BLaER1 treated with 17β-estradiol and CSF1 and Interleukin-3, amounts not matched to agents 10 nM and 100 nM (cell line): ENCODE data around the gene GPR18.

Experiments used
- H3K27ac ChIP-seq, 11 experiments: shearing (Covaris generic); formaldehyde crosslinking; 2 replicates each; pipeline ENCODE4 v1.8.1; 2022
- H3K27me3 ChIP-seq, 11 experiments: shearing (Covaris generic); formaldehyde crosslinking; 2 replicates each; pipeline ENCODE4 v1.8.1; 2022
- H3K36me3 ChIP-seq, 11 experiments: shearing (Covaris generic); formaldehyde crosslinking; 2 replicates each; pipeline ENCODE4 v1.8.1; 2022
- H3K4me1 ChIP-seq, 10 experiments: shearing (Covaris generic); formaldehyde crosslinking; 2 replicates each; pipeline ENCODE4 v1.8.1; 2022
- H3K4me2 ChIP-seq, 11 experiments: shearing (Covaris generic); formaldehyde crosslinking; 2 replicates each; pipeline ENCODE4 v1.8.1; 2022
- H3K4me3 ChIP-seq, 10 experiments: shearing (Covaris generic); formaldehyde crosslinking; 2 replicates each; pipeline ENCODE4 v1.8.1; 2022
- H3K9ac ChIP-seq, 11 experiments: shearing (Covaris generic); formaldehyde crosslinking; 2 replicates each; pipeline ENCODE4 v1.8.1; 2022
- H3K9me3 ChIP-seq, 11 experiments: shearing (Covaris generic); formaldehyde crosslinking; replicated peaks in 1 of 11; 2 replicates each; pipeline ENCODE4 v1.8.1; 2022
- H4K20me1 ChIP-seq, 11 experiments: shearing (Covaris generic); formaldehyde crosslinking; 2 replicates each; pipeline ENCODE4 v1.8.1; 2022
- Cebpa-rat ChIP-seq, 11 experiments: shearing (Covaris generic); IDR thresholded peaks; 2 replicates each; pipeline ENCODE4 v1.8.1; 2022

Gene GPR18

DNA sequence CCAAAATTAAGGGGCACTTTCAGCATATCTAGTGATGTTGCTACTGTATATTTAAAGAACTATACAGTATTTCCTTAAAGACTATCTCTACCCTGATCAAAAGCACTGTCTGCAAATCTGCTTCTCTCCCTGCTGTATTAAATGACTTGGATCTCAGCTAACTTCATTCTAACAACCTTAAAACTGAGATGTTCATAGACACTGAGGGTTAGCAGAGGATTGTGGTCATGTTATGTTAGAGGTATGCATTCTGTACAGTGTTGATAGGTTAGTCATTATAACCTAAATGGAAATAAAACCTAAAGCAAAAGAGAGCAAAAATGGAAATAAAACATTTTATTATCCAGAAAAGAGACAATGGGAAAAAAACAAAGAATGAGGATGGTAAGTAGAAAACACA is 39.2 kb upstream of the GPR18 start:
- Histone ChIP-seq H3K36me3 (peaks cover 11 to 55% (median 28%) of the 10 kb centered on the region in 11 experiments; a peak in 19 of 22 replicates), H3K9me3 (no peaks in the 10 kb centered on the region), H3K9ac (peak overlapping the region in 2 of 11 experiments; percentile 43 to 45; a peak in 2 of 22 replicates), H3K4me2 (peak overlapping the region in 4 of 11 experiments; percentile 49 to 83 (median 72); a peak in 8 of 22 replicates), H3K4me1 (peaks cover 0 to 91% (median 32%) of the 10 kb centered on the region in 10 experiments; a peak in 16 of 20 replicates), H3K27ac (peak overlapping the region in 2 of 11 experiments; percentile 49 to 67; a peak in 3 of 22 replicates), H3K4me3 (no peak overlapping the region), H3K27me3 (no peaks in the 10 kb centered on the region), H4K20me1 (peaks cover 0 to 41% (median 0%) of the 10 kb centered on the region in 11 experiments; a peak in 6 of 22 replicates)
- TF ChIP-seq Cebpa-rat (IDR thresholded peaks at IDR 0.05), result no peak

DNA sequence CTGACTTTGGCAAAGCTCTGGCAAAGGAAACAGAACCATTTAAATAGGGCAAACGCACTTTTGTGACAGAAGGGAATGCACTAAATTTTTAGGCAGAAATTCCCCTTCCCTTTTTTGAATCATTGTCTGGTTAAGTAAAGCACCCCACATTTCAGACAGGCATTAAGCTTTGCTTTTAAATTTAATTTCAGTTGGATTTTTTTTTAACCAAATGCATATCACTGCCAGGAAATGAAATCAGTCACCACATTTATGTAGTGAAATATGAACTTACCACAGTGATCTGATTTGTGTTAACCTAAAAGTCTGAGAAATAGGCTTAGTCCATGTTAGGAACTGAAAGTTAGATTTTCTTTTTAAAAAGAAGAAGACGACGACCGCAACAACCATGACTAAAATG is 38.2 kb upstream of the GPR18 start:
- H3K27me3 ChIP-seq, result no peaks in the 10 kb centered on the region
- H3K4me1 ChIP-seq, result peaks cover 0 to 82% (median 28%) of the 10 kb centered on the region in 10 experiments; a peak in 16 of 20 replicates
- H3K36me3 ChIP-seq, result peaks cover 11 to 61% (median 29%) of the 10 kb centered on the region in 11 experiments; a peak in 19 of 22 replicates
- TF ChIP-seq Cebpa-rat (IDR thresholded peaks at IDR 0.05), result no peak
- no peaks in the 10 kb centered on the region for H3K9me3 ChIP-seq
- peaks cover 0 to 32% (median 0%) of the 10 kb centered on the region in 11 experiments; a peak in 5 of 22 replicates for H4K20me1 ChIP-seq
- H3K9ac ChIP-seq, result peak overlapping the region in 4 of 11 experiments; percentile 26 to 46 (median 40); a peak in 7 of 22 replicates
- peak overlapping the region in 6 of 11 experiments; percentile 10 to 67 (median 44); a peak in 9 of 22 replicates for H3K27ac ChIP-seq
- peak overlapping the region in 1 of 10 experiments; percentile 11; a peak in 1 of 20 replicates for H3K4me3 ChIP-seq
- H3K4me2 ChIP-seq, result peak overlapping the region in 6 of 11 experiments; percentile 18 to 83 (median 60); a peak in 10 of 22 replicates

DNA sequence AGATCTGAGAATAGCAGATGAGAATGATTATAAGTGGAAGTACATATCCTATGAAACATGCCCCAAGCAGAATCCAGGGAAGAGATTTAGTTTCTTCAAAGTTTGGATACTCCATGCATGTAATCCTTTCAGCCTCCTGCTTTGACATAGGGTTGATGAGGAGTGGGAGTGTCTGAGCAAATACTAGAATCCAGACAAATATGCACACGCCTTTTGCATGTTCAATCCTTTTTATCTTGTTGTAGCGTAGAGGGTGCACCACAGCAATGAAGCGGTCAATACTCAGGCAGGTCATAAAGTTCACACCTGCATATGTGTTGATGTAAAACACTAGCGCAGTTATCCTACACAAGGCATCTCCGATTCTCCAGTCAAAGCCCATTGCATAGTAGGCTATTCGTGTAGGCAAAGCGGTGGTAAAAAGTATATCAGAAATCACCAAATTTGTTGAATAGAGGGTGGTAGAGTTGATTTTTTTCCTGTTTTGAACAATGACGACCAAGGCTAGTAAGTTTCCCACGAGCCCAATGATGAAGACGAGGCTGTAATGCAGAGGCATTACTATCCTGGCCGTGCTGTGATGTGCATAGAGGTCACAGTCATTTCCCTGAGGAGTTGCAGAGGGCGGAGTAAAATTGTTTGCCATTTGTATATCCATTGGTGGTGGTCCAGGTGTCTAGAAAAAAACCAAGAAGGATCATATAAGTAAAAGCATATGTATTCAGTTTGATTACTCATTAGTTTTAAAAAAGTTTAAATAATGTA is 37.5 kb upstream of the GPR18 start:
- H3K27me3 ChIP-seq, result no peaks in the 10 kb centered on the region
- TF ChIP-seq Cebpa-rat (IDR thresholded peaks at IDR 0.05), result no peak
- H3K4me3 ChIP-seq, result no peak overlapping the region
- H3K4me2 ChIP-seq, result peak overlapping the region in 9 of 11 experiments; percentile 2 to 83 (median 49); a peak in 12 of 22 replicates
- H3K9ac ChIP-seq, result no peak overlapping the region
- H3K9me3 ChIP-seq, result no peaks in the 10 kb centered on the region
- peaks cover 0 to 79% (median 26%) of the 10 kb centered on the region in 10 experiments; a peak in 16 of 20 replicates for H3K4me1 ChIP-seq
- H3K36me3 ChIP-seq, result peaks cover 17 to 62% (median 29%) of the 10 kb centered on the region in 11 experiments; a peak in 20 of 22 replicates
- H4K20me1 ChIP-seq, result peaks cover 0 to 24% (median 0%) of the 10 kb centered on the region in 11 experiments; a peak in 4 of 22 replicates
- peak overlapping the region in 4 of 11 experiments; percentile 11 to 67 (median 48); a peak in 4 of 22 replicates for H3K27ac ChIP-seq

DNA sequence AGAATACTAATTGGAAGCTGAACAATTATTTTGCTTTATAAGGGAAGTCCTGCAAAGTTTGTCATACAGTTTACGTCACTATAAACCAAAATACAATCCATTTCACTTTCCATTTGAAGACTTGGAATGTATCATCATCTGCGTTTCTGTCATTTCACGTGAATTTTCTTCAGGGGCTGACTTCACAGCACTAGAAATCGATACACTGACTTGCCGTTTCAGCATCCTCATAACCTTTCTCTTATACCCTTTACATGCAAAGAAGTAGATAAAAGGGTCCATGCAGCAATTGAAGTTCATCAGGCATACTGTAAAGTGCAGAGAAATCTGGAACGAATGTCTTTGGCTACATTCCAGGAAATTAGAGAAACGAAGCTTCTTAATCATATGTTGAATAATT is 36.8 kb upstream of the GPR18 start:
- Histone ChIP-seq H3K27ac (no peak overlapping the region), H3K4me3 (no peak overlapping the region), H3K27me3 (no peaks in the 10 kb centered on the region), H3K9ac (no peak overlapping the region), H3K4me1 (peaks cover 0 to 83% (median 27%) of the 10 kb centered on the region in 10 experiments; a peak in 16 of 20 replicates), H3K9me3 (no peaks in the 10 kb centered on the region), H3K36me3 (peaks cover 21 to 63% (median 33%) of the 10 kb centered on the region in 11 experiments; a peak in 20 of 22 replicates), H4K20me1 (peaks cover 0 to 17% (median 0%) of the 10 kb centered on the region in 11 experiments; a peak in 4 of 22 replicates), H3K4me2 (peak overlapping the region in 4 of 11 experiments; percentile 49 to 83 (median 72); a peak in 4 of 22 replicates)
- TF ChIP-seq Cebpa-rat (IDR thresholded peaks at IDR 0.05), result no peak

DNA sequence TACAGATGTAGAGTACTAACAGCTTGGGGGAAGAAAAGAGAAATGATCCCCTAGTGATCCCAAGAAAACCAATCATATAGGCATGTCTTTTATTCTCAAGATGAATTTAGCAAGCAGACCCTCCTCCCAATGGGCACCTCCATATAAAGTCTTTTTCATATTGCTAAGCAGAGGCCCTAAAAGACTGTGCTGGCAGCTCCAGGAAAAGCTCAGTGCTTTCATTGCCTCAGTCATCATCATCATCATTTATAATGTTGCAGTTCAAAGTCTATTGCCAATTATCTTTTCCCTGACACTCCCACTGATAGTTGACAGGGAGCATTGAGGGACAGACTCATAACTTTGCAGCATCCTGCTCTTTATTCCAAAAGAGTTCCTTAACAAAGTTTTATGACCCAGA is 36.0 kb upstream of the GPR18 start:
- Histone ChIP-seq H3K9me3 (no peaks in the 10 kb centered on the region), H3K9ac (no peak overlapping the region), H3K4me1 (peaks cover 0 to 83% (median 28%) of the 10 kb centered on the region in 10 experiments; a peak in 16 of 20 replicates), H3K4me2 (peak overlapping the region in 1 of 11 experiments; percentile 4; a peak in 1 of 22 replicates), H3K27ac (no peak overlapping the region), H3K36me3 (peaks cover 20 to 67% (median 37%) of the 10 kb centered on the region in 11 experiments; a peak in 20 of 22 replicates), H3K27me3 (no peaks in the 10 kb centered on the region), H4K20me1 (peaks cover 0 to 10% (median 0%) of the 10 kb centered on the region in 11 experiments; a peak in 3 of 22 replicates), H3K4me3 (no peak overlapping the region)
- TF ChIP-seq Cebpa-rat (IDR thresholded peaks at IDR 0.05), result no peak

DNA sequence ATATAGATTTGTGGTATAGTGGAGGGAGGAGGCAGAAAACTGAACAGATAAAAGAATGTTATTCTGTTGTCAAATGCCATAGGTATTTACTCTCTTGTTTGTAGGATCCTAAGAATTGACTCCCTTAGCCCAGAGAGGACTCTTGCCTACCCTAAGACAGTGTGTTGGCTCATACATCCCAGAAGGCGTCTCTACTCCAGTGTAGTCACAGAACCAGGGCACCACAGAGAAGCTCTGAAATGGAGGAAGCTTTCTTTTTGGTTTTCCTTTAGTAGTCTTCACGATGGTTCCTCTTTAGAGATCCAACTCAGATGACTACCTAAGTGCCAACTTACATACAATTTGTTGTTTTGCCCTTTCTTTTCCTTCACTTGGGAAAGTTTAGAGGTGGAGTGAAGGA is 35.0 kb upstream of the GPR18 start:
- H3K4me2 ChIP-seq, result peak overlapping the region in 5 of 11 experiments; percentile 3 to 58 (median 27); a peak in 7 of 22 replicates
- H3K9me3 ChIP-seq, result no peaks in the 10 kb centered on the region
- peaks cover 0 to 15% (median 0%) of the 10 kb centered on the region in 11 experiments; a peak in 3 of 22 replicates for H4K20me1 ChIP-seq
- no peak overlapping the region for H3K4me3 ChIP-seq
- H3K9ac ChIP-seq, result no peak overlapping the region
- no peak for TF ChIP-seq Cebpa-rat (IDR thresholded peaks at IDR 0.05)
- peak overlapping the region in 5 of 11 experiments; percentile 11 to 40 (median 27); a peak in 5 of 22 replicates for H3K27ac ChIP-seq
- peaks cover 0 to 83% (median 33%) of the 10 kb centered on the region in 10 experiments; a peak in 16 of 20 replicates for H3K4me1 ChIP-seq
- no peaks in the 10 kb centered on the region for H3K27me3 ChIP-seq
- peaks cover 20 to 77% (median 42%) of the 10 kb centered on the region in 11 experiments; a peak in 20 of 22 replicates for H3K36me3 ChIP-seq

DNA sequence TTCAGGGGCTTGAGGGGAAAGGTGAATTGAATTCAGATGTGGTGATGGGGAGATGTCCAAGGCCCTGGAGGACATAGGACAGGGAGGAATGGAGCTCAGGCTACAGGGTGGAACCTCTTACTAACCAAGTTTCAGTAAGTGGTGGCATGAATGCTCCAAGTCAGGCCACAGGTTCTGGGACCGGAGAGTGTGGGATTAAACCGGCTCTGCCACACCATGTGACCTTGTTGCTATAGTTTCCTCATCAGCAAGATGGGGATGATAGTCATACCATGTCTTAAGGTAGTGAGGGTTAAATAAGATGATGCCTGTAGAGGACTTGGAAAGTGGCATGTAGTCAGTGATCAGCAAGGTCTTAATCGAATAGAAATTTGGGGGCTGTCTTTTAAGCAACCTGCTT is 32.7 kb upstream of the GPR18 start:
- TF ChIP-seq Cebpa-rat (IDR thresholded peaks at IDR 0.05), result no peak
- Histone ChIP-seq H3K4me1 (peaks cover 0 to 83% (median 30%) of the 10 kb centered on the region in 10 experiments; a peak in 16 of 20 replicates), H3K36me3 (peaks cover 20 to 99% (median 63%) of the 10 kb centered on the region in 11 experiments; a peak in 20 of 22 replicates)

DNA sequence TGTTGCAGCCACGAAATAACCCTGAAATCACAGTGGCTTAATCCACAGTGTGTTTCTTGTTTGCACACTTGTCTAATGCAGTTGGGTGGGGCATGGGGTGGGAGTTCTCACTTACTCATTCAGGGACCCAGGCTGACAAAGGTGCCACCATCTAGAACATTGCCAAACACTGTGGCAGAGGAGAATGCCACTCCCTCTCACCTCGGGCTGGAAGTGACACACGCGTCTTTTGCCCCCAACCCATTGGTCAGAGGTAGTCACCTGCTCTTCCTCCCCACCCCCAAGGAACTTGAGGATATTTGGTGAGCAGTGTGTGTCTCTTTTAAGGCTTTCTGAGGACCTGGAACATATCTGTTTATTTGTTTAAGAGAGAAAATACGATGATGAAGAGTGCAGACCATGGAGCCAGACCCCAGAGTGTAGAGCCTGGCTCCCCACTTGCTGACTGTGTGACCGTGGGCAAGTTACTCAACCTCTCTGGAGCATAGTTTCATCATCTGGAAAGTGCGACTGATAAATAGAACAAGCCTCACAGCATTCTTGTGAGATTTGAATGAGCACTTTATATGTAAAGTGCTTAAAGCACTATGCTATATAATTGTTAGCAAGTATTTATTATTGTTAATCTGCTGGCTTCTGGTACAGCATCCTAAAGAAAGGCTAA is 31.6 kb upstream of the GPR18 start:
- Histone ChIP-seq H3K4me2 (peak overlapping the region in 4 of 11 experiments; percentile 25 to 75 (median 41); a peak in 8 of 22 replicates), H3K27ac (no peak overlapping the region), H3K36me3 (peaks cover 9 to 99% (median 59%) of the 10 kb centered on the region in 11 experiments; a peak in 20 of 22 replicates), H3K9ac (no peak overlapping the region), H3K4me1 (peaks cover 0 to 83% (median 32%) of the 10 kb centered on the region in 10 experiments; a peak in 13 of 20 replicates), H3K4me3 (no peak overlapping the region), H3K27me3 (no peaks in the 10 kb centered on the region), H3K9me3 (no peaks in the 10 kb centered on the region), H4K20me1 (peaks cover 0 to 6% (median 0%) of the 10 kb centered on the region in 11 experiments; a peak in 3 of 22 replicates)
- no peak for TF ChIP-seq Cebpa-rat (IDR thresholded peaks at IDR 0.05)

More for the DNA sequence above, 32.7 kb upstream of the GPR18 start:
- no peaks in the 10 kb centered on the region for H3K9me3 ChIP-seq
- peaks cover 0 to 6% (median 0%) of the 10 kb centered on the region in 11 experiments; a peak in 4 of 22 replicates for H4K20me1 ChIP-seq
- H3K9ac ChIP-seq, result no peak overlapping the region
- no peaks in the 10 kb centered on the region for H3K27me3 ChIP-seq
- H3K4me3 ChIP-seq, result no peak overlapping the region
- no peak overlapping the region; a peak in 1 of 22 replicates for H3K4me2 ChIP-seq
- no peak overlapping the region for H3K27ac ChIP-seq
